GM23338 (cell line): Measurements from ENCODE around the gene SPATA31E1. TPM values are rescaled to one million over a fixed set of nuclear protein-coding genes. Genes with fewer than 3 reads are reported as not detected.

ENCODE experiments used
- ATAC-seq: fragments of 200-7000 bp; cut with Tn5 transposase; 3 replicates; pipeline ENCODE4 v1.9.1; 2020
- DNase-seq: peaks from one replicate; pipeline ENCODE4 v3.0.0-alpha.2; 2015; ENCODE audit warnings: low spot score
- H2AFZ ChIP-seq: fragments of 200-600 bp; sonication (generic); 2 replicates; pipeline ENCODE4 v1.8.0; 2016; ENCODE audit warnings: antibody characterized with exemption, mild to moderate bottlenecking, moderate library complexity
- H3F3A ChIP-seq: fragments of 200-600 bp; sonication (generic); replicated peaks from 2 replicates; pipeline ENCODE4 v1.8.0; 2017; ENCODE audit warnings: antibody characterized with exemption, mixed run types, low read depth
- H3K27ac ChIP-seq: fragments of 200-600 bp; sonication (generic); 2 replicates; pipeline ENCODE4 v1.6.1; 2016; ENCODE audit warnings: low read depth
- H3K27me3 ChIP-seq: fragments of 200-600 bp; sonication (generic); 2 replicates; pipeline ENCODE4 v1.8.0; 2016; ENCODE audit warnings: mild to moderate bottlenecking, mixed run types, moderate library complexity; ENCODE audit not compliant: insufficient read depth
- H3K36me3 ChIP-seq: fragments of 200-600 bp; sonication (generic); 2 replicates; pipeline ENCODE4 v1.8.0; 2016; ENCODE audit warnings: mild to moderate bottlenecking; ENCODE audit not compliant: insufficient read depth
- H3K4me1 ChIP-seq: fragments of 200-600 bp; sonication (generic); 2 replicates; pipeline ENCODE4 v1.8.0; 2016; ENCODE audit warnings: mild to moderate bottlenecking, moderate library complexity; ENCODE audit not compliant: insufficient read depth
- H3K4me2 ChIP-seq: fragments of 200-600 bp; sonication (generic); 2 replicates; pipeline ENCODE4 v1.7.1; 2017; ENCODE audit warnings: mixed run types
- H3K4me3 ChIP-seq: fragments of 200-600 bp; sonication (generic); 2 replicates; pipeline ENCODE4 v1.6.1; 2016; ENCODE audit warnings: mixed run types
- H3K79me2 ChIP-seq: fragments of 200-600 bp; sonication (generic); replicated peaks from 2 replicates; pipeline ENCODE4 v1.8.0; 2017; ENCODE audit warnings: mild to moderate bottlenecking; ENCODE audit not compliant: insufficient read depth
- H3K9me2 ChIP-seq: fragments of 200-600 bp; sonication (generic); 2 replicates; pipeline ENCODE4 v1.8.0; 2017; ENCODE audit not compliant: insufficient read depth
- H4K20me1 ChIP-seq: fragments of 200-600 bp; sonication (generic); replicated peaks from 2 replicates; pipeline ENCODE4 v1.8.0; 2017; ENCODE audit warnings: mild to moderate bottlenecking; ENCODE audit not compliant: insufficient read depth
- H3K27ac Mint-ChIP-seq: 2 replicates; pipeline ENCODE4 v1.8.0; 2020; ENCODE audit warnings: inconsistent platforms, mild to moderate bottlenecking, moderate library complexity, mixed read lengths
- H3K27me3 Mint-ChIP-seq: 3 replicates; pipeline ENCODE4 v1.8.0; 2022; ENCODE audit warnings: low read depth, mild to moderate bottlenecking, moderate library complexity, mixed read lengths, inconsistent platforms; ENCODE audit not compliant: insufficient read depth, poor library complexity
- H3K36me3 Mint-ChIP-seq: 3 replicates; pipeline ENCODE4 v1.8.0; 2021; ENCODE audit warnings: low read depth, mild to moderate bottlenecking, inconsistent platforms, moderate library complexity, mixed read lengths
- H3K4me1 Mint-ChIP-seq: 3 replicates; pipeline ENCODE4 v1.8.0; 2020; ENCODE audit warnings: mild to moderate bottlenecking, inconsistent platforms, mixed read lengths
- H3K4me3 Mint-ChIP-seq: 3 replicates; pipeline ENCODE4 v1.8.0; 2021; ENCODE audit warnings: moderate library complexity, mild to moderate bottlenecking, inconsistent platforms, mixed read lengths
- H3K9me3 Mint-ChIP-seq: 3 replicates; pipeline ENCODE4 v1.8.0; 2020; ENCODE audit warnings: moderate library complexity, mild to moderate bottlenecking, inconsistent platforms, mixed read lengths
- CREB1 ChIP-seq: fragments of 250-450 bp; sonication (Bioruptor Pico); IDR thresholded peaks from 2 replicates; pipeline ENCODE4 v1.5.0; 2020; ENCODE audit warnings: low read depth, mild to moderate bottlenecking, moderate library complexity
- EZH2 ChIP-seq: fragments of 200-600 bp; sonication (generic); IDR thresholded peaks from one replicate; pipeline ENCODE4 v1.8.0; 2017; ENCODE audit warnings: antibody characterized with exemption, mild to moderate bottlenecking, low read depth; ENCODE audit not compliant: unreplicated experiment
- EZH2phosphoT487 ChIP-seq: fragments of 200-600 bp; sonication (generic); IDR thresholded peaks from one replicate; pipeline ENCODE4 v1.8.1; 2018; ENCODE audit warnings: antibody characterized with exemption; ENCODE audit not compliant: unreplicated experiment
- JUNB ChIP-seq: IDR thresholded peaks from one replicate; pipeline ENCODE4 v1.6.1; 2016; ENCODE audit warnings: antibody characterized with exemption; ENCODE audit not compliant: unreplicated experiment
- NANOG ChIP-seq: IDR thresholded peaks from 2 replicates; pipeline ENCODE4 v1.6.1; 2016; ENCODE audit warnings: antibody characterized with exemption, borderline replicate concordance
- POLR2AphosphoS5 ChIP-seq: IDR thresholded peaks from 2 replicates; pipeline ENCODE4 v1.6.1; 2016; ENCODE audit warnings: antibody characterized with exemption, low read depth
- STAT1 ChIP-seq: IDR thresholded peaks from one replicate; pipeline ENCODE4 v1.6.1; 2016; ENCODE audit warnings: antibody characterized with exemption; ENCODE audit not compliant: unreplicated experiment
- ZNF114 ChIP-seq: fragments of 250-450 bp; sonication (Bioruptor Pico); IDR thresholded peaks from 2 replicates; pipeline ENCODE4 v1.5.0; 2020; ENCODE audit warnings: mild to moderate bottlenecking, moderate library complexity
- ZNF331 ChIP-seq: fragments of 250-450 bp; sonication (Bioruptor Pico); IDR thresholded peaks from 2 replicates; pipeline ENCODE4 v1.5.0; 2020; ENCODE audit warnings: low read depth, mild to moderate bottlenecking, moderate library complexity
- ZNF462 ChIP-seq: fragments of 250-450 bp; sonication (Bioruptor Pico); IDR thresholded peaks from 2 replicates; pipeline ENCODE4 v1.5.0; 2020; ENCODE audit warnings: mild to moderate bottlenecking, moderate library complexity
- polyA plus RNA-seq: library from polyadenylated mRNA; unstranded; fragments of >200 nt; fragmentation: Nextera tagmentation; extraction: Ambion mirVana; gene quantifications from 2 replicates; pipeline ENCODE4 v1.2.1, GENCODE V29; 2016
- total RNA-seq: library from RNA; depleted of rRNA; stranded (reverse); fragments of >200 nt; shearing (Covaris generic); gene quantifications from 2 replicates; pipeline ENCODE4 v1.2.3, GENCODE V29; 2014
- TF ChIP-seq, protein P1 (sequence below), 2 experiments: fragments of 200-600 bp in 1 of 2; sonication (generic) in 1 of 2; conservative IDR thresholded peaks; 2 replicates each; pipeline versions ENCODE4 v1.5.1 to v1.6.1; 2016 to 2017; ENCODE audit warnings: antibody characterized with exemption in 2 of 2, low read depth in 2 of 2, mild to moderate bottlenecking in 2 of 2, moderate library complexity in 1 of 2
- TF ChIP-seq, protein P2 (sequence below): IDR thresholded peaks from one replicate; pipeline ENCODE4 v1.6.1; 2018; ENCODE audit warnings: antibody characterized with exemption; ENCODE audit not compliant: unreplicated experiment
- TF ChIP-seq, protein P3 (sequence below): IDR thresholded peaks from 2 replicates; pipeline ENCODE4 v1.6.1; 2016; ENCODE audit warnings: antibody characterized with exemption

The SPATA31E1 gene
- total and polyA plus RNA-seq, 2 experiments from 2014 or later: 0.05 TPM; not detected in 1

- Histone ChIP-seq H3F3A (no peaks in the 10 kb centered on the region), H3K4me3 (no peak overlapping the region), H3K79me2 (no peaks in the 10 kb centered on the region), H4K20me1 (no peaks in the 10 kb centered on the region), H3K27me3 (no peaks in the 10 kb centered on the region), H3K4me2 (no peak overlapping the region), H2AFZ (no peak overlapping the region), H3K4me1 (peaks cover 9% of the 10 kb centered on the region), H3K9me2 (peaks cover 3% of the 10 kb centered on the region; the same call in 1 of the 2 replicates), H3K36me3 (no peaks in the 10 kb centered on the region), H3K27ac (no peak overlapping the region)
- Mint-ChIP-seq H3K27me3 (peaks cover 10% of the 10 kb centered on the region), H3K4me1 (peaks cover 19% of the 10 kb centered on the region), H3K9me3 (peaks cover 10% of the 10 kb centered on the region), H3K36me3 (peaks cover 4% of the 10 kb centered on the region; the same call in 2 of the 3 replicates), H3K4me3 (no peak overlapping the region), H3K27ac (no peak overlapping the region)
- DNase-seq (no peak), ATAC-seq (no peak)
- TF ChIP-seq EZH2phosphoT487: no peak
- no peak for TF ChIP-seq ZNF462
- no peak for TF ChIP-seq STAT1
- no peak for TF ChIP-seq EZH2
- no peak for TF ChIP-seq NANOG
- TF ChIP-seq, protein P1, sequence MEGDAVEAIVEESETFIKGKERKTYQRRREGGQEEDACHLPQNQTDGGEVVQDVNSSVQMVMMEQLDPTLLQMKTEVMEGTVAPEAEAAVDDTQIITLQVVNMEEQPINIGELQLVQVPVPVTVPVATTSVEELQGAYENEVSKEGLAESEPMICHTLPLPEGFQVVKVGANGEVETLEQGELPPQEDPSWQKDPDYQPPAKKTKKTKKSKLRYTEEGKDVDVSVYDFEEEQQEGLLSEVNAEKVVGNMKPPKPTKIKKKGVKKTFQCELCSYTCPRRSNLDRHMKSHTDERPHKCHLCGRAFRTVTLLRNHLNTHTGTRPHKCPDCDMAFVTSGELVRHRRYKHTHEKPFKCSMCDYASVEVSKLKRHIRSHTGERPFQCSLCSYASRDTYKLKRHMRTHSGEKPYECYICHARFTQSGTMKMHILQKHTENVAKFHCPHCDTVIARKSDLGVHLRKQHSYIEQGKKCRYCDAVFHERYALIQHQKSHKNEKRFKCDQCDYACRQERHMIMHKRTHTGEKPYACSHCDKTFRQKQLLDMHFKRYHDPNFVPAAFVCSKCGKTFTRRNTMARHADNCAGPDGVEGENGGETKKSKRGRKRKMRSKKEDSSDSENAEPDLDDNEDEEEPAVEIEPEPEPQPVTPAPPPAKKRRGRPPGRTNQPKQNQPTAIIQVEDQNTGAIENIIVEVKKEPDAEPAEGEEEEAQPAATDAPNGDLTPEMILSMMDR (conservative IDR thresholded peaks at IDR 0.05; ENCODE audit: low read depth in 2 of 2): no peak
- TF ChIP-seq ZNF331 (CRISPR knock-in tag): no peak
- TF ChIP-seq CREB1 (CRISPR knock-in tag): no peak
- TF ChIP-seq, protein P2, sequence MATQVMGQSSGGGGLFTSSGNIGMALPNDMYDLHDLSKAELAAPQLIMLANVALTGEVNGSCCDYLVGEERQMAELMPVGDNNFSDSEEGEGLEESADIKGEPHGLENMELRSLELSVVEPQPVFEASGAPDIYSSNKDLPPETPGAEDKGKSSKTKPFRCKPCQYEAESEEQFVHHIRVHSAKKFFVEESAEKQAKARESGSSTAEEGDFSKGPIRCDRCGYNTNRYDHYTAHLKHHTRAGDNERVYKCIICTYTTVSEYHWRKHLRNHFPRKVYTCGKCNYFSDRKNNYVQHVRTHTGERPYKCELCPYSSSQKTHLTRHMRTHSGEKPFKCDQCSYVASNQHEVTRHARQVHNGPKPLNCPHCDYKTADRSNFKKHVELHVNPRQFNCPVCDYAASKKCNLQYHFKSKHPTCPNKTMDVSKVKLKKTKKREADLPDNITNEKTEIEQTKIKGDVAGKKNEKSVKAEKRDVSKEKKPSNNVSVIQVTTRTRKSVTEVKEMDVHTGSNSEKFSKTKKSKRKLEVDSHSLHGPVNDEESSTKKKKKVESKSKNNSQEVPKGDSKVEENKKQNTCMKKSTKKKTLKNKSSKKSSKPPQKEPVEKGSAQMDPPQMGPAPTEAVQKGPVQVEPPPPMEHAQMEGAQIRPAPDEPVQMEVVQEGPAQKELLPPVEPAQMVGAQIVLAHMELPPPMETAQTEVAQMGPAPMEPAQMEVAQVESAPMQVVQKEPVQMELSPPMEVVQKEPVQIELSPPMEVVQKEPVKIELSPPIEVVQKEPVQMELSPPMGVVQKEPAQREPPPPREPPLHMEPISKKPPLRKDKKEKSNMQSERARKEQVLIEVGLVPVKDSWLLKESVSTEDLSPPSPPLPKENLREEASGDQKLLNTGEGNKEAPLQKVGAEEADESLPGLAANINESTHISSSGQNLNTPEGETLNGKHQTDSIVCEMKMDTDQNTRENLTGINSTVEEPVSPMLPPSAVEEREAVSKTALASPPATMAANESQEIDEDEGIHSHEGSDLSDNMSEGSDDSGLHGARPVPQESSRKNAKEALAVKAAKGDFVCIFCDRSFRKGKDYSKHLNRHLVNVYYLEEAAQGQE: no peak
- TF ChIP-seq POLR2AphosphoS5: no peak
- no peak for TF ChIP-seq JUNB
- TF ChIP-seq, protein P3, sequence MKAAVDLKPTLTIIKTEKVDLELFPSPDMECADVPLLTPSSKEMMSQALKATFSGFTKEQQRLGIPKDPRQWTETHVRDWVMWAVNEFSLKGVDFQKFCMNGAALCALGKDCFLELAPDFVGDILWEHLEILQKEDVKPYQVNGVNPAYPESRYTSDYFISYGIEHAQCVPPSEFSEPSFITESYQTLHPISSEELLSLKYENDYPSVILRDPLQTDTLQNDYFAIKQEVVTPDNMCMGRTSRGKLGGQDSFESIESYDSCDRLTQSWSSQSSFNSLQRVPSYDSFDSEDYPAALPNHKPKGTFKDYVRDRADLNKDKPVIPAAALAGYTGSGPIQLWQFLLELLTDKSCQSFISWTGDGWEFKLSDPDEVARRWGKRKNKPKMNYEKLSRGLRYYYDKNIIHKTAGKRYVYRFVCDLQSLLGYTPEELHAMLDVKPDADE: no peak
- TF ChIP-seq ZNF114 (CRISPR knock-in tag): no peak
Measured at GRCh38 chr9:87872079-87872624, 10.5 kb upstream of the SPATA31E1 start.
